NOMO-1 treated with dmso at 0.1 percent for 144 hours (cell line): ENCODE measurements around the gene MINDY4.

Experiments used
- DNase-seq: peaks from one replicate; lab custom pipeline; 2025; ENCODE audit not compliant: unreplicated experiment; lab: John Stamatoyannopoulos, UW

The MINDY4 gene

GRCh38 chr7:30873656-30874055 lies 102.4 kb downstream of the MINDY4 start:
- no peak for DNase-seq

DNA sequence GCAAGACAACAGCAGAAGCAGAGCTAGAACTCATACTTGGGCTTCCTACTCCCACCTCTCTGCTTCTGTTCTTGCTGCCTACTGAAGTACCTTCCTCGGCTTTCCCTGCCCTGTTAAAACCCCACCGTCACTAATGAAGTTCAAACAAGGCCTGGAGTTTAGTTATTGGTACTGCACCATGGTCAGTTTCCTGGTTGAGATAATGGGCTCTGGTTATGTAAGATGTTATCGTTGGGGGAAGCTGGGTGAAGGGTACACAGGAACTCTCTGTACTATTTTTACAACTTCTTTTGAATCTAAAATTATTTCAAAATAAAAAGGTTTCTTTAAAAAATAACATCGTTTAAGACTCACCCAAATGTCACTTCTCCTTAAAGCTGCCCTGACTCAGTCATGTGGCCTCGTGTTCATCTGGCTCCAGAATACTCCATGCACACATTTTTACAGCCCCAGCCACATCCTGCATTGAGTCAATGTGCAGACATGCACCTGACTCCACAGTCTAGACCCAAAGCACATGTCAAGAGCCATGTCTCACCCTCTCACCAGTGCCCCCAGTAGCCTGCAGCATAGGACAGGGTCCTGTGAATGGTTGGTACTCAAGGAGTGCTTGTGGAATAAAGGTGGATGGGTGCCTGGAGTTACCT lies 103.6 kb downstream of the MINDY4 start:
- no peak for DNase-seq

DNA sequence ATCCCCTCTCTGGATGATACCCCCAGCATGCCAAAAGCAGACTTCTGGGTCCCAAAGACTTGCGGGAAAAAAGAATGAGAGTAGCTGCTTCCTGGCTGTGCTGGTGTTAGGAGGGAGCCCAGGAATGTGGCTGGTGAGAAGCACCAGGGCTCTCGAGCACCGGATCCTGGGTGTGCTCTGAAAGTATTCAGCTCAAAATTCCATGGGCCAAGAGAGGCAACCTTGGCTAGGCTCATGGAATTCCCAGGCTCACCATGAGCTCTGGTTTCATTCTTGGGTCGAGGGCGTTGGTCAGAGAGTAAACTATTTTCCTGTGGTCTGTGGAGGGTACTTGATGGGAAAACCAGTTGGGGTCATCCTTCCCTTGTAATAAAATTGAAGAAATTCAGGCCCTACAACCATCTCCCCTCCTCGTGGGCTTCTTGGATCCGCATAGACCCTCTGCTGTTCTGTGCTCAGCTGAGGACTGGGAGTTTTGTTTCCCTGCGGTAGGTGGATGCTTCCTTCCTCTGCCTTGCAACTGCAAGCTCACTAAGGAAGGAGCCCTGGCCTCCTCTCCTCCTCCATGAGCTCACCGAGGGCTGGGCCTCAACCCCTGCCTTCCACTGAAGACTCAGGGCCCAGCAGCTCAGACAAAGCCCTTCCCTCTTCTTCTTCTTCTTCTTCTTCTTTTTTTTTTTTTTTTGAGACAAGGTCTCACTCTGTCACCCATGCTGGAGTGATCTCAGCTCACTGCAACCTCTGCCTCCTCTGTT lies 106.0 kb downstream of the MINDY4 start:
- no peak for DNase-seq

- no peak for DNase-seq
Measured at GRCh38 chr7:30877993-30878392, 106.8 kb downstream of the MINDY4 start.

DNA sequence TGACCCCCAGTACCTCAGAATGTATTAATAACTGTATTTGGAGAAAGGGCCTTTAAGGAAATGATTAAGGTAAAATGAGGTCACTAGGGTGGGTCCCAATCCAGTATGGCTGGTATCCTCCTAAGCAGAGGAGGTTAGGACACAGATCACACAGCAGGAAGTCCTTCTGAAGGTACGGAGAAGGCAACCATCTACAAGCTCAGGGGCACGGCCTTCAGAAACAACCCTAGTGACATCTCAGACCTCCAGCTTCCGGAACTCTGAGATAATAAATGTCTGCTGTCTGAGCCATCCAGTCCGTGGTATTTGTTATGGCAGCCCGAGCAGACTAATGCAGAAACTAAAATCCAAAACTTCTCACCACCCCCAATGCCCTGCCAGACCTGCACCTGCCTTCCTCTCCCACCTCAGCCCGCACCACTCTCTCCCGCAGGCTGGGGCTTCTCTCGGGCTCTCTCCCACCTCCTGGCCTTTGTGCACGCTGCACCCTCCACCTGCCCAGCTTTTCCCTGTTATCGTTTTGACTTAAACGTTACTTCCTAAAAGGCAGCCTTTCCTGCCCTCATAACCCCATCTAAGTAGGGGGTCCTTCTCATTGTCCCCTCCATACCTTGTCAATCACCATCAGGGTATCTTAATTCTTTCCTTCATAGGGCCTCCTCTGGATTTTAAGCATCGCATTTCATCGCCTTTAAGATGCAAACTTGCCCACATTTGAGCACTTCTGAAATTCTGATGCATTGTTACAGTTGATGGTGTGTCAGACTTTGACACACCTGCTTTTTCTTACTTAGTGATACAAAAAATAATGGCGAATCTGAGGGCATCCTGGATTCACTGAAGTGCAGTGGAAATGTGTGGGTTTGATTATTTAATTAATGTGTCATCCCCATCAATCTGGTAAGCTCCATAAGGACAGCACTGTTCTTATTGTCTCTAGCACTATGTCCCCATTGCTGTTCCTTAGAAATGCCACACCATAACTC lies 108.2 kb downstream of the MINDY4 start:
- no peak for DNase-seq

GRCh38 chr7:30880125-30880720 lies 109.0 kb downstream of the MINDY4 start:
- no peak for DNase-seq

- no peak for DNase-seq
Measured at GRCh38 chr7:30880941-30881340, 109.7 kb downstream of the MINDY4 start.

DNA sequence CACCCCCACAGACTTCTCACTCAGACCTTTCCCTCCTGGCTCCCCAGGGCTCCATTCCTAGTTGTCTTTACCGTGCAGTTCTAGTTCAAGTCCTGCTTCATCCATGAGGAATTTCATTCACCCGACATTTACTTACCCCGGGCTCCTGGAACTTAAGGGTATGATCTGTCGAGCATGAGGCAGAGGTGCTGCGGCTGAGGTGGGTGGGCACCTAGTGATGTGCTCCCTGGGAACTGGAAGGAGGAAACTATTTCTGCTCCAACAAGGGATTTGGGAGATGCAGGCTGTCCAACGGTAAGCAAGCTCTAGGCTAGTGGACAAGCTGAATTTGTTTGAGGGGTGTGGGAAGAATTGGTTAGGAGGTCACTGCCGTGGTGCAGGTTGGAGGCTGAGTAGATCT lies 110.2 kb downstream of the MINDY4 start:
- DNase-seq, result no peak

GRCh38 chr7:30884881-30885280 lies 113.7 kb downstream of the MINDY4 start:
- DNase-seq, result no peak

DNA sequence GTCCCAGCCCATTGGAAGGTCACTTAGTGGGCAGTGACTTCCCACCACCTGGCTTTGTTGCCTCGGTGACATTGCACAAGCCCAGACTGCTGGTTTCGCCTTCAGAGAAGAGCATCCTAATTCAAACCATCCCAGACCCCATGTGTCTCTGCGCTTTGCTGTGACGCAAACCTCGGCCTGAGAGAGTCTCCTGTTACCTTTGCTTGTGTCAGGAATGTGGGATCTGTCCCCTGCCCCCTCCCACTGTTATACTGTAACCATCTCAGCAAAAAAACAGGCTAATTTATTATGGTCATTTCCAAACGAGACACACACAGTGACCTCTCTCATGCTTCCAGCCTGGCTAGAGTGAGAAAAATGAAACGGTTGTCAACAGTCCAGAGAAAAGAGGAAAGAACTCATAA lies 115.4 kb downstream of the MINDY4 start:
- no peak for DNase-seq

DNA sequence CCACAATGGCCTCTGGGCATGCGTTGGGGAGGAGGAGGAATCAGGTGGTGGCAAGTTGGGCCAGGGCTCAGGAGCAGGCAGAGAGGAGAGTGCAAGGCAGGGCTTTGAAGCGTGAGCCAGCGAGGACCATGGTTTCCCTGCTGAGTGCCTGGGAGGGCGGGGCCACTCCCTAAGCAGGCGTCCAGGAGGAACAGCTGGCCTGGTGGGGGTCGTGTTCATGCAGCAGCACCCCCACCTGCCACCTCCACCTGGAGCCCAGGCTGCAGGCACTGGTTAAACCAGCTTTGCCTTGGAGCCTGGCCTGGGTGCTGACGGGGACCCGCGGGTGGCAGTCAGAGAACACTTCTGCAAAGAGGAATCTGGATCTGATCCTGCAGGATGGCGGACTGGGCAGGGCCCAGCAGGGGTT lies 116.3 kb downstream of the MINDY4 start:
- DNase-seq, result no peak

GRCh38 chr7:30888747-30889146 lies 117.5 kb downstream of the MINDY4 start:
- DNase-seq, result no peak

DNA sequence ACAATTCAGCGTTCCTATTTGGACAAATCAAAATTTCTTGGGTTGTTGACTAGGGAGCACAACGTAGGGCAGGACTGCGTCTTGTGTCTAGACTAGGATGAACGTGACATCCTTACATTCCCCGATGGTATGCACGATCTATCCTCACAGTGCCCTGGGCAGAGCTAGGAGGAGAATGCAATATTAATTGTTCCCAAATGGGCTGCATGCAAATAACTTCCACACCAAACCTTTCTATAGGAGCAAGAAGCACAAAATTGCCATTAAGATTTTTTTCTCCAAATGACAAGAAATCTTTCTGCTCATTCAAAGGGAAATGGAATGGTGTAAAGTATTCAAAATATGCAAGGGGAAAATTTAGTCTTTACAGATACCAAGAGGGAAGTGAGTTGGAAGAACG lies 119.0 kb downstream of the MINDY4 start:
- DNase-seq, result no peak

GRCh38 chr7:30893357-30893756 lies 122.1 kb downstream of the MINDY4 start:
- DNase-seq, result no peak

- no peak for DNase-seq
Measured at GRCh38 chr7:30894009-30894408, 122.8 kb downstream of the MINDY4 start.

GRCh38 chr7:30894866-30895605 lies 123.8 kb downstream of the MINDY4 start:
- DNase-seq, result no peak

GRCh38 chr7:30896036-30896435 lies 124.8 kb downstream of the MINDY4 start:
- DNase-seq, result no peak

DNA sequence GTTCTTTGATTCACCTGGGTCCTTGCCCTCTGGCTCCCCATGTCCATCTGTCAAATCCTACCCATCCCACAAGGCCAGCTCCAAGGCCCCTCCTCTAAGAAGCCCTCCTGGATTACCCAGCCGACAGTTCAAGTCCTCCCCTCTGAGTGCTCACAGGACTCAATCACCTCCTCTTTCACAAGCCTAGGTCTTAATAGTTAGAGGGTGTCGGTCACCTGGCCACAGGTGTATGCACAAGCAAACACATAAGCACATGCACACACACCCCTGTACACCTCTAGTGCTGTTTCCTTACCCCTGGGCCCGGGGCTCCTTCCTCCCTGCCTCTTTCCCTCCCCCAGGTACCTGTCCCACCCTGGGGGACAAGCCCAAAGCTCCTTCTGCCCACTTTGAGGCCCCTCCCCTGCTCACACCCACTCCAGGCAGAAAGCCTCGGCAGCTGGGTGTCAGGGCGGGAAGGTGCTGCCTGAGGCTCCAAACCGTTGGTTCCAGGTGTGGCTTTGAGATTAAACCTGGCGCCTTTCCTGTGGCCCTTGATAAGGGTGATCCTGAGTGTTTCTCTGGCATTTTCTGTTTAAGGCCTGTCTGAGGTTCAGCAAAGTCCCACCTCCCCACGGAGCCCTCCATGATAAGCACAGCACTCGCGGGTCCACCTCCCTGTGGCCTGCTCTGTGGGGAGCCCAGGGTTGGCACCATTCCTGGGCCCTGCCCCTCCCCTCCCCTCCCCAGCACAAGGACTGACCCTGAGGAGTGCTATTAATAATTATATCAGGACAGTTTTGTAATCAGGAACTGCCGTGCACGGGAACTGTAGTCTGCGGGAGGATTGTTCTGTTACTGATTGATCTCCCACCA lies 125.8 kb downstream of the MINDY4 start:
- no peak for DNase-seq

DNA sequence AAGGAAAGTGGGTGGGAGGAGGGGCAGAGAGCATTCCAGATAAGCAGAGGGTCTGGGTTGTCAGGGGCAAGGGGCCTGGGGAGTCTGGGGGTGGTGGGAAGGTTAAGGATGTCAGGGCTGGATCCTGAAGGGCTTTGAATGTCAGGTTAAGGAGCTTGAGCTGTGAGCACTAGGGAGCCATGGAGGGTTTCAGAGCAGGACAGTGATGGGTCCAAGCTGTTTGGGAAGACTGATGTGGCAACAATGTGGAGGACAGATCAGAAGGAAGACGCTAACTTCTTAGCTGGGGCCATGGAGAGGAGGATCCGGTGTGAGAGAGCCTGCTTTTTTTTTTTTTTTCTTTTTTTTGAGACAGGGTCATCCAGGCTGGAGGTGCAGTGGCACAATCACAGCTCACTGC lies 126.6 kb downstream of the MINDY4 start:
- no peak for DNase-seq

- DNase-seq, result no peak
Measured at GRCh38 chr7:30898411-30898810, 127.2 kb downstream of the MINDY4 start.
